AG08396 (cell line): Measurements from ENCODE around the gene CLIC5.

ENCODE experiments used
- DNase-seq: peaks from one replicate; pipeline ENCODE4 v3.0.0; 2012; ENCODE audit warnings: low spot score, mixed read lengths

CLIC5 gene

DNA sequence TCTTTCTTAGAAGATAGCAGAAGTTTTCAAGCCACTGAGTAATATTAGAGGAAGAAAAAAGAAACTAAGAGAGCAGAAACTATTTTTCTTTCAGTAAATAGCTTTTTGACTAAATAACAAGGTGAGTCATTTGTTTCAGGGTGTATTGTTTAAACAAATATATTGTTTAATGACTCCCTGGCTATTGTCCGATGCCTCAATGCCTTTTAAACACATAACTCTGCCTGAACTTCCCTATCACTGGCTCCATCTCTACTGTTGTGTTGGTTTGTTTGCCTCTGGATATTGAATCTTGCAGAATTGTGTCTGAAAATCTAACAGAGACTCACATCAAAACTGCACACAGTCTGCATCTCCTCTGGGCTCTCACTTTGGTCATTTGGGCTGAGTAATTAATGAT lies 19.6 kb upstream of the CLIC5 start:
- DNase-seq = no peak

DNA sequence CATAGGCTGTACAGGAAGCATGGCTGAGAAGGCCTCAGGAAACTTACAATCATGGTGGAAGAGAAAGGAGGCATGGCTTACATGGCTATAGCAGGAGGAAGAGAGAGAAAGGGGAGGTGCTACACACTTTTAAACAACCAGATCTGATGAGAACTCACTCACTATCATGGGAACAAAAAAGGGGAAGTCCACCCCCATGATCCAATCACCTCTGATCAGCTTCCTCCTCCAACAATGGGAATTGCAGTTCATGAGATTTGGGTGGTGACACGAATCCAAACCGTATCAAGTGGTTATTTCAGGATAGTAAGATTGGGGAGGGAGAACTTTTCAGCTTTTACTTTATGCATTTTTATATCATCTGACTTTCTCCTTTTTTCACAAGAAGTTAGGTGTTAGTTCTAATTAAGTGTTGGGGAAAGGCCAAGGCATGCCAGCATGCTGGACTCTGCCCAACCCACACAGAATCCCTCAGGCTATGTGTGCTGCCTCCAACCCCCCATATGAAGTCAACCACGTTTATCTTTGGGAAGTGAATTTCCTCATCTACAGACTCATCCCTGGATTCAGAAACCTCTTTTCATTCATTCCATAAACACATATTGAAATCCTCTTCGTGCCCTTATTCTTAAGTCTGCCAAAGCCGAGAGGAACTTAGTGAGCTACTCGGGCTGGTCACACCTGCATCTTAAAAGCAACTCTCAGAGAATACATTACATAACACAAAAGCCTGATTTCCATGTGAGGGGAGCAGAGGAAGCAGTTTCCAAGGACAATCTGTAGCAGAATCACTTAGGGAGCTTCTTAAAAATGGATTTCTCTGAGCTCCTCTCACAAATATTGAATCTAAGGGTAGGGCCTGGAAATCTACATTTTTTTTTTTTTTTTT lies 16.7 kb upstream of the CLIC5 start:
- DNase-seq = no peak

DNA sequence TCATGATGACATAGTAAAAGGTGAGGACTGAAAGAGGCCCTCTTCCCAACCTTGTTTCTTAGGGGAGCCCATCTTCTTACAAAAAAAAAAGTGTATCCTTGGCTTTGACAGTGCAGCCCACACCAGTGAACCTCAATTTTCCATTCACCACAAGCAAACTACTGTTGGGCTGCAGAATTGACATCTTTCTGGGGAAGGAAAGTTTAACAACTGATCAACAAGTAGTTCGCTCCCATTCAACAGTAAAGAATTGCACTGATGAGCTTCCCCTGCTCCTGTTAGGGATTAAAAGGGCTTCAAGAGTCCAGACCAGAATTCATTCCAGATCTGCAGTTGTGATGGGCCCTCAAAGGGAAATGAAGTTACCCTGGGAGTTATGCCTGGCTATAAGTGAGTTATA lies 13.9 kb upstream of the CLIC5 start:
- no peak for DNase-seq

DNA sequence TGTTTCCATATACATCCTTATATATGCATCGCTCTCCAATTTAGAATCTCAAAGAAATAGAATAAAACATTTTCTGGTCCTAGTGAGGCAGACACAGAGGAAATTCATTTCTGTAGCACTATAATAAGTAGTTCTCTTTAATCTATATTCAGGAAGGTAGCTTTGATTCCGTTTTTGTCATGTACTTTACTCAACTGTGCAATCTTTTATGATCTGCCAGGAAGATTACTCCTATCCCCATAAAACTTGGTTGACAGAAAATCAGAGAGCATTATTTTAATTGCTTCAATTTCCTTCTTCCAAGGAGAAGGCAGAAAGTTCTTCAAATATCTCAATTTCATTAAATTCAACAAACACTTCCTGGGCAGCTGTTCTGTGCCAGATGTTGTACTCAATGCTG lies 10.6 kb upstream of the CLIC5 start:
- no peak for DNase-seq

DNA sequence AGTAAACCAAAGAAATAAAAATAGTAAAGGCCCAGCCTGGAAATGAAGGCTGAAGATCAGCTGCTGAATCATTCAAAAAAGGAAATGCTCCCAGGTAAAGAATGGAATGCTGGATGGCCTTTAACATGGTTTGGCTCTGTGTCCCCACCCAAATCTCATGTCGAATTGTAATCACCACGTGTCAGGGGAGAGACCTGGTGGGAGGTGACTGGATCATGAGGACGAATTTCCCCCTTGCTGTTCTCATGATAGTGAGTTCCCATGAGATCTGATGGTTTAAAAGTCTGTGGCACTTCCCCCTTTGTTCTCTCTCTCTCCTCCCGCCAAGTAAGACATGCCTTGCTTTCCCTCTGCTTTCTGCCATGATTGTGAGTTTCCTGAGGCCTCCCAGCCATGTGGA lies 9.9 kb upstream of the CLIC5 start:
- DNase-seq = no peak

DNA sequence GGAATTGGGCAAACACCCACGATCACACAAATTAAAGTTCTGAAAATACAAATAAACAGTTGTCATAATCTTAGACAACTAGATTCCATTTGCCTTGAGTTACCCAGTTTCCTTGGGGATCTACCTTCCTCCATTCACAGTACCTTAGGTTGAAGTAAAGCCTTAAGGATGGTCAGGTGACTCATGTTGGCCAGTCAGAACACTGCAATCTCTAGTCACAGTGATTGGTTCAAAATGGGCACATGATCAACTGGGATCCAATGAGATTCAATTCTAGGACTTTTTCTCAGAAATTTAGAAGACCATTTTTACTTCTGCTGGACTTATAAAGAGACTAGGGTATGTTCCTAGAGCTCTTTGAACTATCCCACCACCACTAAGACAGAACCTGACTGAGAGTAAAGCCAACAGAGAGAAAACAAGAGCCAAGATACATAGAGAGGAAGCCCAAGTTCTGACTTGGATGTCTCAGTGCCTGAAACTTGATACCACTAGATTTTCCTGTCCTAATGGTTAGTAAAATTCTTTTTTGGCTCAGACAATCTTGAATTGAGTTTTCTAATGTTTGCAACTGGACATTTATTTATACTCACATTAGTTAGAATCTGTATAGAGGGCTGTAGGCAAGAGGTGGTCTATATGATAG lies 8.6 kb upstream of the CLIC5 start:
- DNase-seq = no peak

DNA sequence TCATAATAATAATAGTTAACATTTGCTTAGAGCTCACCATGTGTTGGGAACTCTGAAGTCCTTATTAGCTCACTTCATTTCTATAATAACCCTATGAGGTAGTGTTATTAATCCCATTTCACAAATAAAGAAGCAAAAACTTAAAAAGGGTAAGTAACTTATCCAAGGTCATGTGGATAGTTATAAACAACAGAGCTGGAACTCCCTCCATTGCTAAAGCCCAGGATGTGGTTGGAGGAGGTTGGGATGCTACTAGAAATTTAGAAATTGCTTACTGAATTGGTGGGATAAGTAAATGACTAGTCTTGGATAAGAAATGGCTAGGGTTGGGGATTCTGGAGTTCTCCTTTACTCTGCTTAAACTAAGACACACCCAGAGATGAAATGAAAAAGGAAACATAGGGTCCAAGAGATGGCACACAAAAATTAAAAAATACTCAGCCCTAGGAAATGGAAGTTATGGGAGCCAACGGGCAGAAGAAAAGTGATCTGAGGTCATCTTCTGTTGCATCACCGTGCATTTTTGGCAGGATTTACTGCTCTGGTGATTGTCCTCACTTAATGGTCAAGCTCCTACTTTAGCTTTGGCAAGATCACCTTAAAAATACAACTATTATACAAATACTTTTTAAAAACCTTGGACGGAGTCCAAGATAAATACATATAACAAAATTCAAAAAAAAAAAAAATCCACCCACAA lies 7.7 kb upstream of the CLIC5 start:
- no peak for DNase-seq

DNA sequence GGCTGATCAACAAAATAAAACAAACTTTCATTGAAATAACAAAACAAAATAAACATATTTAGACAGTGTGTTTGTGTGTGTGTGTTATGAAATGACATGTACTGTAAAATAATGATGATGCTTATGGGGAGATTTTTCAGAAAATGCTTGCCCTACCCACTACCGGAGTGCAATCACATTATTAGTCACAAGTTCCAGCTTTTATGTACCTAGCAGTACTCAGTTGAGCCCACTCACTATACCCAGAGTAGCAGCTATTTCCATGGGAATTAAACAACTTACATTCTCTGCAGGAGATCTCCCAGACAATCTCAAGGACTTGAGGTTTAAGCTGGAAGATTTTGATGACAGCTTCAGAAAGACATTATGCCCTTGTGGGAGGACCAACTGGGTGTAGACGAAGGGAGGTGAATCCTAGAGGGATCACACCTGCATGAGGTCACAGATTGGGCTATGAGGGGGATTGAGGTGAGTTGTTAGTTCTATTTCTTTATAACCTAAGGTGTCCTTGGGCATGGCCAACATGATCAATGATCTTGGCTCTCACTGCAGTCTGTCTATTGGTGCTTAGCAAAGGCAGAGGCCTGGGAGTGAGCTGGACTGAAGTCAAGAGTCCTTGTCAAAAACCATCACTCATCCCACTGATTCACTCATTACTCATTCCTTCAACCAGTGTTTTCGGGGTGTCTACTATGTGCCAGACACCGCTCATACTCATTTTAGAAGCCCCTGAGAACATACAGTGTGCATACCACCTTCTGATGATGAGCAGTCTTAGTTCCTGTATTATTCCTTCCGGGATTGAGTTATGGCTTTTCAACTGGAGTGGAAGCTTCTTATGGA lies 6.7 kb upstream of the CLIC5 start:
- no peak for DNase-seq

DNA sequence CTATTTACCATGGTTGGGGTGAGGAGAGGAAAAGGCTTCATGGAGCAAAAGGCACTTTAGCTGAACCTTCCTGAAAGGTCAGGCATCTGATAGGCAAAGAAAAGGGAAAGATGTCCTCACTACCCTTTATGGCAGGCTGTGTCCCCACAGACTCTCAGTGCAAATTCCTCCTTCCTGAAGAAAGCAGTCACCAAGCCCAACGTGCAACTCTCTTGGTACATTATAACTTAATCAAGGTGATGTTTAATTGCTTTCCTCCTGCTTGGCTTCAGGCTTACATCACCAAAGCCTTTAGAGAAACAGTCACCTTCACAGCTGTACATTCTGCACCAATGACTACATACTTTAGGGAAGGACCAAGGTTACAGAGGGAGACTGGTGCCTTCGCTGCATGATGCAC lies 2.1 kb upstream of the CLIC5 start:
- DNase-seq = no peak

DNA sequence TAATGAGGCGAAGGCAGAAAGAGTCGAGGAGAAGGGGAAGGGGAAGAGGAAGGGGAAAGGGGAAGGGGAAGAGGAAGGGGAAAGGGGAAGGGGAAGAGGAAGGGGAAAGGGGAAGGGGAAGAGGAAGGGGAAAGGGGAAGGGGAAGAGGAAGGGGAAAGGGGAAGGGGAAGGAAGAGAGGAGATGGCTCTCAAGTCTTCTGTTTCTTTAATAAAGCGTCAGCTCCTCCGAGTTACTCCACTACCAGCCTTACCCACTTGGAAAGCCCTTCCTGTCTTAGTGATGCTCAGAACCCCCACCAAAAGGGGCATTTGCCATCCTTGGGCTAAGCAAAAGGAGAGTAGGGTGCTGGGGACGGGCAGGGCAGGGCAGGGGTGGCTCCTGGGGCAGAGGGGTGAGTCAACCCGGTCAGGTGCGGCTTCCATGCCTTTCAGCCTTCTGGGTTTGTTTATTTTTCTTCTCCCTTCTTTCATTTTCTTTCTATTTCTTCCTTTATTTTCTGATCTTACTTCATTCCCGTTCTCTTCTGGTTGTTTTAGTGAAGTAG lies 476 bp upstream of the CLIC5 start:
- DNase-seq = no peak

DNA sequence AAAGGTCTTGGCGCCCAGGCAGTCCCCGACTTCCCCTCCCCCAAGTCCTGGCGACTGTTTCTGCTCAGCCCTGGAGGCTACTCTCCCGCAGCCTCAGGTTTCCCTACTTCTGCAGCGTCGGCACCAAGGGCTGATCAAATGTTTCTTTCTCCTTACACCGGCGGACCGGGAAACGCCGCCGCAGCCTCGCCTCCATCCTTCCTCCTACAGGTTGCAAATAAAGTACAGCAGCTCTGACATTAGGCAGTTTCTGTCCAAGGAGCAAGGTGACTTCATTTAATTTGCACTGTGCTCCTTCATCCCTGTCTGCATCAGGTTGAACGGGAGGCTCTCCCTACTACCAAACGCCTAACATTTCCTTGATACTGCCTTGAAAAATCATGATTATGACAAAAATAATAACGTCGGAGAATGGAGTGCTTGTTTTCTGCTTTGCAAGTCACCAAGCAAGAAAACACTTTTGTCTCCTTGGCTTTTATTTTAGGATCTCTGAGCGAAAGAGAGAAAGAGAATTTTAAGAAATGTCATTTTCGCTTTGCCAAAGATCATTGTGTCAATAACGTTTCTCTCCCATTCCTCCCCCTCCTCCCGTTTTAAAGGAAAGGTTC lies 1.0 kb downstream of the CLIC5 start:
- no peak for DNase-seq

DNA sequence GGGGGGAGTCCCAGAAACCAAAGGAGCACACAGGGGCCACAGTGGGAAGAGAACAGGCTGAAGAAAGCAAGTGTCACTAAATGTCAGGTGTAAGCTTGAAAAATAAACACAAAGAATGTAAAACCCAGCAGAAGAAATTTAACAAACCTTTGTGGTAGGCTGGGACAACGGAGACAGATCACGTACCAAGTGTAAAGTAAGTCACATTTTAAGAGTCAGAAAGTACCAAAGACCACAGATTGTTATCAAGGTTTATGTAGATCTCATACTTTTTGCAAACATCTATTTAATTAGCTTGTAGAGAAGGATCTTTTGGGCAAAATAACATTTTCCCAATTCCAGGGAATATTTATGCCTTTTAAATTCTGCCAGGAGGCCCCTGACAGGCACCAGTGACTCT lies 1.6 kb downstream of the CLIC5 start:
- DNase-seq = no peak

DNA sequence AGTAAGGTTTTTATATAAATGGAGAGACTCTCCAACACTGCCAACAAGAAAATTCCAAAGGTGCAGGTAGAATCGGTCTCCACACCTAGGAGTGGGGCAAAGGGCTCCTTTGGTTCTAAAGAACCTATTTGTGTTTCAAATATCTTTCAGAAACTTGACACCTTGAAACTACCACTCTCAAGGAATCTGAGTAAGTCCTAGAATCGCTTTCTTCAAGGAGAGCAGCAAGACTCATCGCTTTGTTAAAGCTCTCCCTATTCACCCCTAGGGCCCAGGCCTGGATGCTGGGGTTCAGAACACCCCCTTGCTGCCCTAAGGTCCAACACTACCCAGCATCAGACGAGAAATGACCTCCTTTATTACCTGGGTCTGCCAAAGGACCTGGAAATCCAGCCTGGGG lies 2.0 kb downstream of the CLIC5 start:
- no peak for DNase-seq

DNA sequence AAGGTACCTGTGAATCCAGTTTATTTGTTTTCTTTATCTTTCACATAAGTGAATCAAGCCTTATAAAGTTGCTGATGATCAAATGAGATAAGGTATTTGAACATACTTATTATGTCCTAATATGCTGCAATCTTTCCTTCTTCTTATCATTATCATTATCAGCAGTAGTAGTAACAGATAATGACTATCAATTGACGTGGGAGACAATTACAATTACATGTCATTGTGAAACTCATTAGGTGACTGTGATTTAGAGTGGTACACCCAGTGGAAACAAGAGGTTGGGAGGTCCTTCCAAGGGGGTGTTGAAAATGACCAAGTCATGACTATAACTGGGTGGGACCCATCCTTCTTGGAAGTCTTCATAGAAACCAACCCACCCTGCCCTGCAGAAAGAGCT lies 2.8 kb downstream of the CLIC5 start:
- DNase-seq = no peak

DNA sequence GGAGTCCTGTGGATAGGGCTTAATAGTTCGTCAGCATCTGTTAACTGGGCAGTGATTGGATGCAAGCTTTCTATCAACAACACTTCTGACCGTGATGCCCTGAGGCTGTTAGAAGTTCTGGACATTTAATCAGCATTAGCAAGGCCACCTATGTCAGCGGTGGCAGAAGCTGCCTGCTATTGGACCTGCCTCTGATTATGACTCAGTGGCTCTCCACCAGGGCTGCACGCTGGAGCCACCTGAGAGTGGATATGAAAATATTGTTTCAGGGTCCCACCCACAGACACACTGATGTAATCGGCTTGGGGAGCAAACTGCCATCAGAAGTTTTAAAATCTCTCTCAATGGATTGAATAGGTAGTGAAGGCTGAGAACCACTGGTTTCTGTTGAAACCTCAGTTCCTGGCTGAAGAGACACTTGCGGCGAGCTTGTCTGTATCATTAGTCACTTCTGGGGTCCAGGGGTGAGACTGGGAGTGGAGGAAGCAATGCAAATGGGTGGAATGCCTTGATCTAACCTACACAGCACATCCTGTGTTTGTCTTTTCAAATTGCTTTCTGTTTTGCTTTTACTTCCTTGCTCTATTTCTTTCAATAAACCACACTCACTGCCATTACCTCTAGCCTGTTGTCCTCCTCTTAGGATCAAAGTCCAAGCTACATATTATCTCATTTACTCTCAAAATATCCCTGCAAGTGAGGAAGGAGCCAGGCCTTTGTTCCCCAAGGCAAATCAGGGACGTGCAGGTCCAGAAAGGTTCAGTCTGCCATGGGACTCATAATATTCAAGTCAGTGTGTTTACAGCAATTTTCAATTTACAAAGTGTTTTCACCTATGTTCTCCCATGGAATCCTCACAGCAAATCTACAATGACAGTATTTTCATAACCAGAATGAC lies 4.2 kb downstream of the CLIC5 start:
- DNase-seq = no peak

DNA sequence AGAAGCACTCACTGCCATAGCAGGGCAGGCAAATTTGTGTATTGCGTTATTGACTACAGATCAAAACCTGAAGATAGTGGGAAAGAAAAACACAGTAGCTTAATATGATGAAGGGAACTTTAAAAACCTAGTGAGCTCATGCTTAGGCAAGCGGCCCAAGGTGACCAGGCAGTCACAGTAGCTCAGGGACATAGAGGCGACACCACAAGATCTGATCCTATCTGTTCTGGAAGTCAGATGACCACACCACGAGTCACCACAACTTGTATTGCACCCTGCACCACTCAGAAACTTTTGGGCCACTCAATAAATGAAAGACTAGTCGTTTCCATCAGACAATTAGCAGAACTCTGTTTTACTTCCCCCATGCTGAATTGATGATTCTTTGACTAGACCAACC lies 4.9 kb downstream of the CLIC5 start:
- no peak for DNase-seq

DNA sequence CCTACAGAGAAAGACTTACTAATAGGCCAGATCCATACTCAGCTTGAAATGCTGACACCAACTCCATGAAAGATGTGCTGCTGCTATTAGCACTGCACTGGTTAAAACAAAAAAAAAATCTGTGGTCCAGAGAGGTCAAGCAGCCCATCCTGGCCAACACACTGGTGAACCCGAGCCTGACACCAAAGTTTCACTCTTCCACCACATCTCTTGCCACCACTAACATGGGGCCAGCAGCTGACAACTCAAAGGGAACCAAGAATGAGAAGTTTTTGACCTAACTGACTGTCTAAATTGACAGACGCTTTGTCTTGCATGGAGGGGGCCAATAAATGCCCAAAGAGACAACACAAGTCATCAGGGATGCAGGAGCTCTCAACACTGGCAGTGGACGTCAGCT lies 5.4 kb downstream of the CLIC5 start:
- no peak for DNase-seq

DNA sequence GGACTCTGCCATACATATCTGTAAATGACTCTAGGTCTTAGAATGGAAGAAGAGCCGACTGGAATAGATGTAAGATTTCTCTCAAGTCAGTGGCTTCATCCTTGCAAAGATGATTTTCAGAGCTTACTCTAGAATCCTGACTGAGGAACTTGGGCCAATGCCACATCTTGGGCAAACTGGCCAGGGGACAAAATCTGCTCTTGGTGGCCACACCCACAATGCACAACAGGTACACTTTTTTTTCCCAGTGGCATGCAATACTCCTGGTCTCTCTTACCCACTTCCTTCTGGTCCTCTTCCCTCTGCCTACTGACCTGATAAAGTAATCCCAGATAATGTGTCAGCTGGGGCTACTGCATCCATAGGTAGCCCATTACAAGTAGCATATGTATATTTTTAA lies 13.4 kb downstream of the CLIC5 start:
- no peak for DNase-seq

DNA sequence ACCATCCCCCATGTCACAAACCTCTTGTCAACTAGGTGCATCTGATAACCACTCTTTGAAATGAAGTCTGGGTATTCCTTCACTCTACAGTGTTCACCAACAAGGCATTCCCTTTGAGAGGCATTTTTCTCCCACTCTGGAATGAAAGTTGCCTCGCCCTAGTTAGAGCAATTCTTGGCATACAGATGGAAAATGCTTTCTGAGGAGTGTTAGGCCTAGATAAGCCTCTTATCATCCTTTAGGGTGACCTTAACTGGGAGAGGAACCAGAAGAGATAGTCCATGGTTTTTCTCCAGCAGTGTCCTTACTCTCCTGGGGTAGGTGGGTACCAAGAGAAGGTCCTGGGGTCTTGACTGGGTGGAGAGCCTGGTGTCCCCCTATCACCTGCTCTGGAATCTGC lies 14.8 kb downstream of the CLIC5 start:
- DNase-seq = no peak

DNA sequence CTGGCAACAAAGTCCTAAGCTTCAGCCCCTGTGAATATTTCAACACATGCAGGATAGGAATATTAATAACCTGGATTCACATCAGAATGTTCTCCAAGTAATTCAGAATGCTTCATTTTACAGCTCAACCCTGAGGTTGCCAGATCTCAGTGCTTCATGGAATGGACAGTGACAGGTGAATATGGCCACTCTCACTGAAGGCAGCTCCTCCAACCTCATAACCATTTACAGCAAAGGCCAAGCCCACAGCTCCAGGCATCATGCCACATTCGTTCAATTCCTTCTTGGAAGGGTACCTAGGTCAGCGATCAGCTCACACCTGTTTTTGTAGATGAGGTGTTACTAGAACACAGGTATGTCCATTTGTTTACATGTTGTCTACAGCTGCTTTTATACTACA lies 17.1 kb downstream of the CLIC5 start:
- DNase-seq = no peak
